Parathyroid adenoma (tissue), 2 donors: ENCODE results near the gene NRXN3.
"Not testable (repeated sequence)": the region's sequence is repeated elsewhere in the genome, so short reads cannot be mapped to it uniquely, and the experiment has no call there.

Experiments used
- H2AFZ ChIP-seq: fragments of 300-600 bp; sonication (generic); one replicate; pipeline ENCODE4 v1.7.0; 2017; ENCODE audit warnings: antibody characterized with exemption, mild to moderate bottlenecking
- H3K27ac ChIP-seq: fragments of 300-600 bp; sonication (generic); one replicate; pipeline ENCODE4 v1.7.0; 2017
- H3K27me3 ChIP-seq: fragments of 300-600 bp; sonication (generic); one replicate; pipeline ENCODE4 v1.7.0; 2017; ENCODE audit warnings: low read length; ENCODE audit not compliant: control insufficient read depth, insufficient read depth
- H3K36me3 ChIP-seq: fragments of 300-600 bp; sonication (generic); one replicate; pipeline ENCODE4 v1.7.0; 2017; ENCODE audit warnings: low read length; ENCODE audit not compliant: control insufficient read depth, insufficient read depth
- H3K4me1 ChIP-seq: fragments of 300-600 bp; sonication (generic); one replicate; pipeline ENCODE4 v1.7.0; 2017; ENCODE audit warnings: control low read depth
- H3K4me2 ChIP-seq: fragments of 300-600 bp; sonication (generic); one replicate; pipeline ENCODE4 v1.7.0; 2017; ENCODE audit warnings: low read length
- H3K4me3 ChIP-seq: fragments of 300-600 bp; sonication (generic); one replicate; pipeline ENCODE4 v1.7.0; 2017; ENCODE audit warnings: low read depth, low read length
- H3K79me2 ChIP-seq: fragments of 300-600 bp; sonication (generic); one replicate; pipeline ENCODE4 v1.7.0; 2017; ENCODE audit warnings: control low read depth
- H3K9ac ChIP-seq: fragments of 300-600 bp; sonication (generic); one replicate; pipeline ENCODE4 v1.7.0; 2017; ENCODE audit warnings: mild to moderate bottlenecking
- H3K9me3 ChIP-seq: fragments of 300-600 bp; sonication (generic); one replicate; pipeline ENCODE4 v1.7.0; 2017; ENCODE audit warnings: low read length; ENCODE audit not compliant: control insufficient read depth
- CTCF ChIP-seq: fragments of 300-600 bp; sonication (generic); IDR thresholded peaks from one replicate; pipeline ENCODE4 v1.7.0; 2017; ENCODE audit warnings: antibody characterized with exemption, mild to moderate bottlenecking
- donor health status: primary hyperparathyroidism.

Gene NRXN3

GRCh38 chr14:78530078-78530477 lies 359.9 kb downstream of the NRXN3 start:
- Histone ChIP-seq H3K4me1 (no peaks in the 10 kb centered on the region), H3K36me3 (no peaks in the 10 kb centered on the region), H3K4me2 (no peak overlapping the region), H3K27ac (no peak overlapping the region), H3K4me3 (no peak overlapping the region), H3K9ac (no peak overlapping the region), H2AFZ (no peak overlapping the region), H3K79me2 (no peaks in the 10 kb centered on the region), H3K27me3 (no peaks in the 10 kb centered on the region), H3K9me3 (no peaks in the 10 kb centered on the region)
- TF ChIP-seq CTCF: no peak

- H3K9ac ChIP-seq: no peak overlapping the region
- no peaks in the 10 kb centered on the region for H3K9me3 ChIP-seq
- no peak overlapping the region for H3K4me2 ChIP-seq
- H2AFZ ChIP-seq: no peak overlapping the region
- no peaks in the 10 kb centered on the region for H3K36me3 ChIP-seq
- no peak overlapping the region for H3K4me3 ChIP-seq
- H3K27ac ChIP-seq: no peak overlapping the region
- no peaks in the 10 kb centered on the region for H3K79me2 ChIP-seq
- H3K4me1 ChIP-seq: no peaks in the 10 kb centered on the region
- no peak for TF ChIP-seq CTCF
- no peaks in the 10 kb centered on the region for H3K27me3 ChIP-seq
Measured at GRCh38 chr14:78534141-78534540, 364.0 kb downstream of the NRXN3 start.

DNA sequence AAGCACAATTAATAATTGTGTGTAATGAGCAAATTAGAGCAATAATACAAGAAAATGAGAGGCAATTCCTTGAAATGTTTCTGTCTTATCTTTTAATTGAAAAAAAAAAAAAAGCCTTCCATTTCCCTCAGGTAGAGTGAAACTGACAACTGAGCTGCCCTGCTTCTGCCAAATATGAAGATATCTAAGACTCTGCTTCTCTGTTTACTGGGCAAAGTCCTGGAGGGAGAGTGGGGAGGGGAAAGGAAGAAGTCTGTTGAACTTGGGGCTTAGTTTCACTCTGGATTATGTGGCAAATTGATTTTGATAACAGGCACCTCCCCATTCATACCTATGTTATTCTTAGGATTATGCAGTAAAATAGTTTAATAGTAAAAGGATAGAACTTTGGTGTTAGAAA lies 364.9 kb downstream of the NRXN3 start:
- Histone ChIP-seq H3K4me2 (no peak overlapping the region), H3K9ac (no peak overlapping the region), H3K79me2 (no peaks in the 10 kb centered on the region), H3K36me3 (no peaks in the 10 kb centered on the region), H3K4me3 (no peak overlapping the region), H3K27ac (no peak overlapping the region), H3K27me3 (no peaks in the 10 kb centered on the region), H2AFZ (no peak overlapping the region), H3K4me1 (no peaks in the 10 kb centered on the region), H3K9me3 (no peaks in the 10 kb centered on the region)
- TF ChIP-seq CTCF: no peak

GRCh38 chr14:78541788-78542187 lies 371.6 kb downstream of the NRXN3 start:
- H3K9ac ChIP-seq, H3K4me2 ChIP-seq, H3K4me3 ChIP-seq, H2AFZ ChIP-seq, H3K27ac ChIP-seq, H3K4me1 ChIP-seq, H3K36me3 ChIP-seq, H3K79me2 ChIP-seq, H3K27me3 ChIP-seq, H3K9me3 ChIP-seq: not testable (repeated sequence)

- Histone ChIP-seq H3K4me2 (no peak overlapping the region), H3K79me2 (no peaks in the 10 kb centered on the region), H3K9ac (no peak overlapping the region), H3K36me3 (no peaks in the 10 kb centered on the region), H3K27me3 (no peaks in the 10 kb centered on the region), H3K4me1 (no peaks in the 10 kb centered on the region), H2AFZ (no peak overlapping the region), H3K9me3 (no peaks in the 10 kb centered on the region), H3K4me3 (no peak overlapping the region), H3K27ac (no peak overlapping the region)
- TF ChIP-seq CTCF: no peak
Measured at GRCh38 chr14:78543433-78543832, 373.3 kb downstream of the NRXN3 start.
